HCT116 (cell line): Measurements from ENCODE around the gene ZBTB20.

ENCODE experiments used
- ELF1 ChIP-seq: IDR thresholded peaks from 2 replicates; pipeline ENCODE4 v1.6.1; 2012; ENCODE audit warnings: low read depth, borderline replicate concordance
- RAD21 ChIP-seq: IDR thresholded peaks from 2 replicates; pipeline ENCODE4 v1.6.1; 2012; ENCODE audit warnings: low read depth, mild to moderate bottlenecking
- TF ChIP-seq, protein P1 (sequence below), 3 experiments: fragments of 200-600 bp in 1 of 3; sonication (generic) in 1 of 3; IDR thresholded peaks in 2 of 3; conservative IDR thresholded peaks in 1 of 3; 2 replicates each; pipeline ENCODE4 v1.5.1; 2012 to 2017; ENCODE audit warnings: low read depth in 2 of 3, low read length in 2 of 3, antibody characterized with exemption in 1 of 3, borderline replicate concordance in 1 of 3, control low read depth in 1 of 3, mild to moderate bottlenecking in 1 of 3, mixed read lengths in 1 of 3, mixed run types in 1 of 3, moderate library complexity in 1 of 3; ENCODE audit not compliant: insufficient read depth in 1 of 3

DNA sequence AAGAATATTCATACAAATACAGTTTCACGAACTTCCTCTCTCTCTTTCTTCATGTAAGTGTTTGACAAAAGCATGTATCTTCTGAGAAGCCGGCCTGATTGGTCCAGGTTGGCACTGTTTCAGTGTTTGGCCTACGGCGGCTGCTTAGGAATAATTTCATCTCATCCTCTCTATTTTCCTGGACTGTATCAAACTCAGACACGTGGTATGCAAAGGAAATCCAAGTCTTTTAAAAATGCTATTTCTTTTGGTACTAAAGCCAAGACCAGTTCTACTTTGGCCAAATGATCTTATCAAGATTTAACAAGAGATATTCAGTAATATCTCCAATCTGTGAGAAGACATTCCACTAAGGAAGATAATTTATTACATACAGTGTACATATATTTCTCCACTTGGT, 700.5 kb downstream of the ZBTB20 start:
- no peak for TF ChIP-seq RAD21
- TF ChIP-seq, protein P1, sequence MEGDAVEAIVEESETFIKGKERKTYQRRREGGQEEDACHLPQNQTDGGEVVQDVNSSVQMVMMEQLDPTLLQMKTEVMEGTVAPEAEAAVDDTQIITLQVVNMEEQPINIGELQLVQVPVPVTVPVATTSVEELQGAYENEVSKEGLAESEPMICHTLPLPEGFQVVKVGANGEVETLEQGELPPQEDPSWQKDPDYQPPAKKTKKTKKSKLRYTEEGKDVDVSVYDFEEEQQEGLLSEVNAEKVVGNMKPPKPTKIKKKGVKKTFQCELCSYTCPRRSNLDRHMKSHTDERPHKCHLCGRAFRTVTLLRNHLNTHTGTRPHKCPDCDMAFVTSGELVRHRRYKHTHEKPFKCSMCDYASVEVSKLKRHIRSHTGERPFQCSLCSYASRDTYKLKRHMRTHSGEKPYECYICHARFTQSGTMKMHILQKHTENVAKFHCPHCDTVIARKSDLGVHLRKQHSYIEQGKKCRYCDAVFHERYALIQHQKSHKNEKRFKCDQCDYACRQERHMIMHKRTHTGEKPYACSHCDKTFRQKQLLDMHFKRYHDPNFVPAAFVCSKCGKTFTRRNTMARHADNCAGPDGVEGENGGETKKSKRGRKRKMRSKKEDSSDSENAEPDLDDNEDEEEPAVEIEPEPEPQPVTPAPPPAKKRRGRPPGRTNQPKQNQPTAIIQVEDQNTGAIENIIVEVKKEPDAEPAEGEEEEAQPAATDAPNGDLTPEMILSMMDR (IDR thresholded peaks at IDR 0.05 in 2 of 3, conservative IDR thresholded peaks at IDR 0.05 in 1 of 3; ENCODE audit: borderline replicate concordance in 1 of 3, insufficient read depth in 1 of 3, low read depth in 2 of 3, low read length in 2 of 3), result no peak
- TF ChIP-seq ELF1, result no peak
